Ureter (tissue), 1 donor: ENCODE data around the gene CMTR1. TPM values are rescaled to one million over a fixed set of nuclear protein-coding genes. Genes with fewer than 3 reads are reported as not detected.

Experiments
- total RNA-seq: library from RNA; stranded (reverse); gene quantifications from one replicate; pipeline ENCODE4 v1.2.4, GENCODE V29; 2023
- donor health status: DM: yes; HTN: yes; CAD: no.

The CMTR1 gene
- total RNA-seq, 1 donor from 2014 or later, result 44.5 TPM

Other genes with a start within 250 kb of the CMTR1 start
- 12.5 TPM for gene TBC1D22B, start 175.4 kb upstream of the CMTR1 start, total RNA-seq
- gene TMEM217, start 175.1 kb upstream of the CMTR1 start, total RNA-seq, result 1.2 TPM
- 15.2 TPM for gene RNF8, start 79.2 kb upstream of the CMTR1 start, total RNA-seq
- 10.0 TPM for gene CCDC167, start 66.7 kb downstream of the CMTR1 start, total RNA-seq